Testis (tissue), 3 donors: ENCODE measurements around the gene LRMDA. TPM values are rescaled to one million over a fixed set of nuclear protein-coding genes. Genes with fewer than 3 reads are reported as not detected.

ENCODE experiments used
- DNase-seq: peaks from one replicate; pipeline ENCODE4 v3.0.0-alpha.2; 2019
- H3K27ac ChIP-seq, 2 donors: fragments of 200-600 bp; sonication (generic); one replicate each; pipeline ENCODE4 v1.5.1; 2019
- H3K27me3 ChIP-seq: fragments of 200-600 bp; sonication (generic); one replicate; pipeline ENCODE4 v1.5.1; 2019
- H3K36me3 ChIP-seq: fragments of 200-600 bp; sonication (generic); one replicate; pipeline ENCODE4 v1.5.1; 2017; ENCODE audit warnings: low read depth; ENCODE audit errors: missing control alignments
- H3K4me1 ChIP-seq: fragments of 200-600 bp; sonication (generic); one replicate; pipeline ENCODE4 v1.5.1; 2019
- H3K4me3 ChIP-seq, 2 donors: fragments of 200-600 bp; sonication (generic); one replicate each; pipeline ENCODE4 v1.5.1; 2017 to 2019
- H3K9me3 ChIP-seq: fragments of 200-600 bp; sonication (generic); one replicate; pipeline ENCODE4 v1.5.1; 2017
- POLR2A ChIP-seq: fragments of 450-650 bp; IDR thresholded peaks from one replicate; pipeline ENCODE4 v1.6.1; 2017; ENCODE audit warnings: antibody characterized with exemption, mild to moderate bottlenecking, moderate library complexity
- WGBS, 2 donors: methylation state at CpG; one replicate each; pipeline ENCODE4 v1.1.5; 2018; 5-methylcytosine and 5-hydroxymethylcytosine counted together
- intact Hi-C: fragments of 100-400 bp; cut with DNase I; formaldehyde crosslinking; loops from one replicate; pipeline ENCODE4 v1.15.1; 2023; ENCODE audit warnings: low total_unique reads
- polyA plus RNA-seq: library from polyadenylated mRNA; stranded (reverse); fragments of 350-450 nt; fragmentation: Illumina TruSeq; extraction: RNeasy Lipid Tissue Mini Kit (QIAGEN cat#74804); gene quantifications from one replicate; pipeline ENCODE4 v1.2.3, GENCODE V29; 2014; ENCODE audit warnings: low read depth, low replicate concordance; ENCODE audit not compliant: insufficient read depth
- total RNA-seq, 2 donors: library from RNA; depleted of rRNA; stranded (reverse); fragments of >200 nt; gene quantifications; one replicate each; pipeline ENCODE4 v1.2.3, GENCODE V29; 2016
- TF ChIP-seq, protein P1 (sequence below), 3 experiments: fragments of 450-650 bp in 2 of 3; fragments of 200-600 bp in 1 of 3; sonication (generic) in 1 of 3; IDR thresholded peaks; one replicate each; pipeline ENCODE4 v1.5.1; 2016 to 2019; ENCODE audit warnings: antibody characterized with exemption in 3 of 3, mild to moderate bottlenecking in 2 of 3, moderate library complexity in 1 of 3

Gene LRMDA
- total and polyA plus RNA-seq, 3 donors from 2014 or later: 7.6 to 13.8 (median 10.6) TPM

DNA sequence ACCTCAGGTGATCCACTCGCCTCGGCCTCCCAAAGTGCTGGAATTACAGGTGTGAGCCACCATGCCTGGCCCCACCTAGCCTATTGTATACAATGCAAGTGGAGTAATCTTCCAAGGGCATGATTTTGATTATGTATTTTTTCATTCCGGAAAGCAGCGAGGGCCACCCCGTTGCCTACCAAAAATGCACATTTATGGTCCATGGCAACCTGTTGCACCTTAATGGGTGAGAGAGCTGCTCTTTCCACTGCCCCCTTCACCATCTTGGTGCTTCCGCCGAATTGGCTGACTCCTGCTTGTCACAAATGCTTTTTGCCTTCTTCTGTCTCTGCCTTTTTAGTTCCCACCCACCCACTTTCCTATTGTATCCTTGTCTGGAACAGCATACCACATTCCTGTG is 699.5 kb downstream of the LRMDA start:
- Histone ChIP-seq H3K27me3 (no peaks in the 10 kb centered on the region), H3K27ac (no peak overlapping the region), H3K4me1 (no peaks in the 10 kb centered on the region), H3K9me3 (no peaks in the 10 kb centered on the region), H3K4me3 (no peak overlapping the region), H3K36me3 (no peaks in the 10 kb centered on the region)
- TF ChIP-seq POLR2A: no peak
- TF ChIP-seq, protein P1, sequence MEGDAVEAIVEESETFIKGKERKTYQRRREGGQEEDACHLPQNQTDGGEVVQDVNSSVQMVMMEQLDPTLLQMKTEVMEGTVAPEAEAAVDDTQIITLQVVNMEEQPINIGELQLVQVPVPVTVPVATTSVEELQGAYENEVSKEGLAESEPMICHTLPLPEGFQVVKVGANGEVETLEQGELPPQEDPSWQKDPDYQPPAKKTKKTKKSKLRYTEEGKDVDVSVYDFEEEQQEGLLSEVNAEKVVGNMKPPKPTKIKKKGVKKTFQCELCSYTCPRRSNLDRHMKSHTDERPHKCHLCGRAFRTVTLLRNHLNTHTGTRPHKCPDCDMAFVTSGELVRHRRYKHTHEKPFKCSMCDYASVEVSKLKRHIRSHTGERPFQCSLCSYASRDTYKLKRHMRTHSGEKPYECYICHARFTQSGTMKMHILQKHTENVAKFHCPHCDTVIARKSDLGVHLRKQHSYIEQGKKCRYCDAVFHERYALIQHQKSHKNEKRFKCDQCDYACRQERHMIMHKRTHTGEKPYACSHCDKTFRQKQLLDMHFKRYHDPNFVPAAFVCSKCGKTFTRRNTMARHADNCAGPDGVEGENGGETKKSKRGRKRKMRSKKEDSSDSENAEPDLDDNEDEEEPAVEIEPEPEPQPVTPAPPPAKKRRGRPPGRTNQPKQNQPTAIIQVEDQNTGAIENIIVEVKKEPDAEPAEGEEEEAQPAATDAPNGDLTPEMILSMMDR (IDR thresholded peaks at IDR 0.05): no peak
- 85 to 90% methylated on average over 7 of the region's 7 CpGs for WGBS, 2 donors
- intact Hi-C loops: no loop called here
- no peak for DNase-seq

DNA sequence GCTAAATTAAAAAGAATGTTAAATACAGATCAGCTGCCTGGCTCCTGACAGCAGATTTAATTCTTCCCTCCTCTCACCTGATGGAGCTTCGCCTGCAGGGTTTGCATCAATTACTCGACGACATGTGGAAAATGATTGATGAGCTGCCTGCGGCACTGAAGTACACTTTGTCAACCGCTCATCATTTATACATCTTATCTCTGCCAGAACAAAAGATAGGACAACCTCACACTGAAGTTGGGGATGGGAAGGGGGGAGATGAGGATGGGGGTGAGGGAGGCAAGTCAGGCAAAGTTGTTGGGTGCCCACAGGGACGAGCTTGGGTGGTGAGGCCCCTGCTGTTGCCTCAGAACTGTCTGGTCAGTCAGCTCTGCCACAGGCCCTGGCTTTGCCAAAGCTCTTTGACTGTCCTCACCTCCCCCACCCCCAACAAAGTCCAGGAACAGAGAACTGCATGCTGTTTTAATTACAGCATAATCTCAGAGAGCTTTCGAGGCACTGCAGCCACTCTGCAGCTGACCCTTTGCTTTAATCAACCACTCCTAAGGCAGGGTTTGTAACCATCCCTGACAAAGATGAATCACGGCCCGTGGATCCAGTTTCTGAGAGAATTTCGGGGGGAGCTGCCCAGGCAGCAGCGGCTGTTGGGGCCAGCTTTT is 702.3 kb downstream of the LRMDA start:
- Histone ChIP-seq H3K9me3 (no peaks in the 10 kb centered on the region), H3K36me3 (no peaks in the 10 kb centered on the region), H3K4me3 (no peak overlapping the region), H3K27ac (no peak overlapping the region), H3K27me3 (no peaks in the 10 kb centered on the region), H3K4me1 (no peaks in the 10 kb centered on the region)
- no peak for DNase-seq
- 84 to 89% methylated on average over 11 of the region's 11 CpGs for WGBS, 2 donors
- no peak for TF ChIP-seq POLR2A
- TF ChIP-seq, protein P1 (IDR thresholded peaks at IDR 0.05): no peak
- intact Hi-C loops: no loop called here

DNA sequence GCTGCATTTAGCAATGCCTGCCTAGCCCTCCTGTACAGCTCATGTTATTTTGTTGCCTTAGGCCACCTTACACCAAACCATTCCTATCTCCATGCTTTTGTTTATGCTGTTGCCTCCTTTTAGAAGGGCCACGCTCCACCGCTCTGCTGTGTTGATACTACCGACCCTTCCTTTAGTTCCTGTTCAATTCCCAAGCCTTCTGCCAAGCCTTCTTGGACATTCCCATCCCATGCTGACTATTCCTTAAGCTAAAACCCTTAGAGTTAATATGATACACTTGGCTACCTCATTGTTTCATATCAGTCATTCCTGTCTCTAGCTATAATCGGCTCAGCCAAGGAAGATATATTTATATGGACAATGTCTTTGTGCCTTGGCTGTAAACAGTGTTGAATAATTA is 705.5 kb downstream of the LRMDA start:
- DNase-seq: no peak
- no peak overlapping the region for H3K4me3 ChIP-seq

DNA sequence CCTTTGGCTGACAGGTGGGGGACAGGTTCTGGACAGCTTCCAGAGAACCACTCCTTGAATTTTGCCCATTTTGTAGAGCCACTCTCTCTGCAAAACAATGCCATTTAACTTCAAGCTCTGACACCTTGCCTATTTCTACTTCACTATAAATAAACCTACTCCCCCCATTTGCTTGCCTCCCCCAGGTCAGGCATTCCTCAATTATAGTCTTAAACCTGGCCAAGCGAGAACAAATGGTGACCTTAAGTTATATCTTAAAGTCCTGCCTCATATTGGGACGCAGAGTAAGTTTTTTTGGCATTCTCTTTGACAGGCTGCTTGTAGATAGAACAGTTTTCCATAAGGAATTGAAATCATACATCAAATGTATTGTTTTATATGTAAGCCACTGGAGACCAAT is 706.9 kb downstream of the LRMDA start:
- no peak for DNase-seq
- Histone ChIP-seq H3K27me3 (no peaks in the 10 kb centered on the region), H3K27ac (no peak overlapping the region), H3K4me3 (no peak overlapping the region), H3K4me1 (no peaks in the 10 kb centered on the region), H3K9me3 (no peaks in the 10 kb centered on the region), H3K36me3 (no peaks in the 10 kb centered on the region)
- intact Hi-C loops: no loop called here
- WGBS, 2 donors: 74 to 86% methylated on average over 2 of the region's 2 CpGs
- TF ChIP-seq, protein P1 (IDR thresholded peaks at IDR 0.05): no peak
- no peak for TF ChIP-seq POLR2A

More for the DNA sequence above, 705.5 kb downstream of the LRMDA start:
- Histone ChIP-seq H3K27me3 (no peaks in the 10 kb centered on the region), H3K27ac (no peak overlapping the region), H3K36me3 (no peaks in the 10 kb centered on the region), H3K9me3 (no peaks in the 10 kb centered on the region), H3K4me1 (no peaks in the 10 kb centered on the region)
- 90 to 93% methylated on average over 4 of the region's 4 CpGs for WGBS, 2 donors
- TF ChIP-seq, protein P1 (IDR thresholded peaks at IDR 0.05): no peak
- no peak for TF ChIP-seq POLR2A
- intact Hi-C loops: no loop called here

DNA sequence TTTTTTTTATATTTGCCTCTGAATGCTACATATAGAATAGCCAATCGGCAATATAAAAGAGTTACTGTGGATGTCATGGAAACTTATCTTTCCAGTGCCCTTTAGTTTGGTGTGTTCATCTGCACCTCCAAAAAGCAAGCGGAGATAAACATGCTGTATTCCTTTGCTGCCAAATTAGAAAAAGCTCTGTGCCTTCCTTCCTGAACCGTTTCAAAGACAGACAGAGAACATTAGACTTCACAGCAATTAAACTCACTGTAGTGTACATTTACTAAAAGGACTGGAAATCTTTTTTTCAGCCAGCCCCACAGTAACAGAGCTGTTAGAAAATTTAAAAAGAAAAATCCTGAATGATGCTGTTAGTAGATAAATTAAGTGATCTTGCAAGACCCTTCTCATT is 707.5 kb downstream of the LRMDA start:
- Histone ChIP-seq H3K27me3 (no peaks in the 10 kb centered on the region), H3K27ac (no peak overlapping the region), H3K36me3 (no peaks in the 10 kb centered on the region), H3K4me3 (no peak overlapping the region), H3K9me3 (no peaks in the 10 kb centered on the region), H3K4me1 (no peaks in the 10 kb centered on the region)
- intact Hi-C loops: no loop called here
- 42 to 54% methylated on average over 3 of the region's 3 CpGs for WGBS, 2 donors
- DNase-seq: no peak
- TF ChIP-seq, protein P1 (IDR thresholded peaks at IDR 0.05): no peak
- TF ChIP-seq POLR2A: no peak
